ENCODE data around the gene ZFAND6.

Gene ZFAND6

GRCh38 chr15:80182611-80183261 lies 123.3 kb downstream of the ZFAND6 start:
- Histone ChIP-seq H3K36me3 (replicated peaks in 1 of 2; ENCODE audit: control insufficient read depth in 2 of 2, insufficient read depth in 2 of 2, low read length in 2 of 2) (peaks cover 5 to 25% of the 10 kb centered on the region in 2 donors), H3K79me1 (ENCODE audit: low read depth, low read length) (no peaks in the 10 kb centered on the region), H4K8ac (ENCODE audit: low read depth, low read length) (no peak overlapping the region), H2BK5ac (ENCODE audit: low read length) (no peak overlapping the region), H2AK5ac (ENCODE audit: low read depth, low read length) (no peak overlapping the region), H3K4ac (ENCODE audit: low read length) (no peak overlapping the region), H3K9me3 (replicated peaks in 1 of 2; ENCODE audit: control insufficient read depth in 2 of 2, insufficient read depth in 1 of 2, low read depth in 1 of 2, low read length in 2 of 2) (peaks cover 3 to 4% of the 10 kb centered on the region in 2 donors), H2BK15ac (ENCODE audit: low read length) (no peak overlapping the region), H2BK120ac (ENCODE audit: low read depth, low read length) (no peak overlapping the region), H3K9ac (ENCODE audit: low read depth, low read length, poor library complexity) (no peak overlapping the region), H3K18ac (ENCODE audit: low read length) (no peak overlapping the region), H2AFZ (ENCODE audit: low read length) (no peak overlapping the region), H3K27me3 (ENCODE audit: control insufficient read depth in 3 of 3, insufficient read depth in 3 of 3, low read depth in 1 of 3, low read length in 3 of 3) (no peaks in the 10 kb centered on the region), H3K4me2 (ENCODE audit: insufficient read depth, low read length, poor library complexity, severe bottlenecking) (no peak overlapping the region), H4K91ac (ENCODE audit: low read depth, low read length, poor library complexity) (no peak overlapping the region), H3K23ac (ENCODE audit: low read depth, low read length, poor library complexity) (no peak overlapping the region), H2BK12ac (ENCODE audit: low read length) (no peak overlapping the region), H3K27ac (replicated peaks; ENCODE audit: low read length) (no peak overlapping the region), H3K14ac (ENCODE audit: low read length) (no peak overlapping the region), H3K4me1 (ENCODE audit: control insufficient read depth in 2 of 2, insufficient read depth in 1 of 2, low read depth in 1 of 2, low read length in 2 of 2) (peaks cover 2 to 3% of the 10 kb centered on the region in 2 donors), H3K4me3 (ENCODE audit: low read length in 2 of 2) (no peak overlapping the region)
- WGBS, 2 donors (ENCODE audit: extremely low coverage in 2 of 2, insufficient read length in 2 of 2, insufficient replicate concordance in 1 of 2) = no CpG with 5 or more reads among the region's 5 CpGs
- DNase-seq (ENCODE audit: low spot score) = no peak

GRCh38 chr15:80183306-80183705 lies 123.8 kb downstream of the ZFAND6 start:
- Histone ChIP-seq H2AFZ (ENCODE audit: low read length) (no peak overlapping the region), H3K4ac (ENCODE audit: low read length) (no peak overlapping the region), H3K23ac (ENCODE audit: low read depth, low read length, poor library complexity) (no peak overlapping the region), H2BK15ac (ENCODE audit: low read length) (no peak overlapping the region), H3K4me1 (ENCODE audit: control insufficient read depth in 2 of 2, insufficient read depth in 1 of 2, low read depth in 1 of 2, low read length in 2 of 2) (peaks cover 3 to 5% of the 10 kb centered on the region in 2 donors), H3K9me3 (replicated peaks in 1 of 2; ENCODE audit: control insufficient read depth in 2 of 2, insufficient read depth in 1 of 2, low read depth in 1 of 2, low read length in 2 of 2) (peaks cover 3 to 4% of the 10 kb centered on the region in 2 donors), H3K4me2 (ENCODE audit: insufficient read depth, low read length, poor library complexity, severe bottlenecking) (no peak overlapping the region), H4K91ac (ENCODE audit: low read depth, low read length, poor library complexity) (no peak overlapping the region), H3K18ac (ENCODE audit: low read length) (no peak overlapping the region), H3K27me3 (ENCODE audit: control insufficient read depth in 3 of 3, insufficient read depth in 3 of 3, low read depth in 1 of 3, low read length in 3 of 3) (no peaks in the 10 kb centered on the region), H3K27ac (replicated peaks; ENCODE audit: low read length) (no peak overlapping the region), H4K8ac (ENCODE audit: low read depth, low read length) (no peak overlapping the region), H3K14ac (ENCODE audit: low read length) (no peak overlapping the region), H3K9ac (ENCODE audit: low read depth, low read length, poor library complexity) (no peak overlapping the region), H3K36me3 (replicated peaks in 1 of 2; ENCODE audit: control insufficient read depth in 2 of 2, insufficient read depth in 2 of 2, low read length in 2 of 2) (peaks cover 5 to 25% of the 10 kb centered on the region in 2 donors), H2BK120ac (ENCODE audit: low read depth, low read length) (no peak overlapping the region), H3K4me3 (ENCODE audit: low read length in 2 of 2) (no peak overlapping the region), H2AK5ac (ENCODE audit: low read depth, low read length) (no peak overlapping the region), H2BK5ac (ENCODE audit: low read length) (no peak overlapping the region), H3K79me1 (ENCODE audit: low read depth, low read length) (no peaks in the 10 kb centered on the region), H2BK12ac (ENCODE audit: low read length) (no peak overlapping the region)
- DNase-seq (ENCODE audit: low spot score) = no peak
- WGBS, 2 donors (ENCODE audit: extremely low coverage in 2 of 2, insufficient read length in 2 of 2, insufficient replicate concordance in 1 of 2) = no CpG with 5 or more reads among the region's 10 CpGs

GRCh38 chr15:80183886-80184285 lies 124.4 kb downstream of the ZFAND6 start:
- no peak overlapping the region for H2BK12ac ChIP-seq (ENCODE audit: low read length)
- H2BK5ac ChIP-seq (ENCODE audit: low read length) = no peak overlapping the region
- no peak overlapping the region for H2BK15ac ChIP-seq (ENCODE audit: low read length)
- no CpG with 5 or more reads among the region's 6 CpGs for WGBS, 2 donors (ENCODE audit: extremely low coverage in 2 of 2, insufficient read length in 2 of 2, insufficient replicate concordance in 1 of 2)
- no peak overlapping the region for H3K18ac ChIP-seq (ENCODE audit: low read length)
- no peak overlapping the region for H2AK5ac ChIP-seq (ENCODE audit: low read depth, low read length)
- no peak overlapping the region for H3K4me2 ChIP-seq (ENCODE audit: insufficient read depth, low read length, poor library complexity, severe bottlenecking)
- no peak overlapping the region for H4K91ac ChIP-seq (ENCODE audit: low read depth, low read length, poor library complexity)
- H3K23ac ChIP-seq (ENCODE audit: low read depth, low read length, poor library complexity) = no peak overlapping the region
- peaks cover 5 to 9% of the 10 kb centered on the region in 2 donors for H3K4me1 ChIP-seq (ENCODE audit: control insufficient read depth in 2 of 2, insufficient read depth in 1 of 2, low read depth in 1 of 2, low read length in 2 of 2)
- H3K4ac ChIP-seq (ENCODE audit: low read length) = no peak overlapping the region
- no peak overlapping the region for H4K8ac ChIP-seq (ENCODE audit: low read depth, low read length)
- DNase-seq (ENCODE audit: low spot score) = no peak
- no peak overlapping the region for H3K9ac ChIP-seq (ENCODE audit: low read depth, low read length, poor library complexity)
- H3K27ac ChIP-seq (replicated peaks; ENCODE audit: low read length) = no peak overlapping the region
- H3K36me3 ChIP-seq (replicated peaks in 1 of 2; ENCODE audit: control insufficient read depth in 2 of 2, insufficient read depth in 2 of 2, low read length in 2 of 2) = peaks cover 5 to 25% of the 10 kb centered on the region in 2 donors
- H3K27me3 ChIP-seq (ENCODE audit: control insufficient read depth in 3 of 3, insufficient read depth in 3 of 3, low read depth in 1 of 3, low read length in 3 of 3) = no peaks in the 10 kb centered on the region
- peaks cover 3 to 4% of the 10 kb centered on the region in 2 donors for H3K9me3 ChIP-seq (replicated peaks in 1 of 2; ENCODE audit: control insufficient read depth in 2 of 2, insufficient read depth in 1 of 2, low read depth in 1 of 2, low read length in 2 of 2)
- H2BK120ac ChIP-seq (ENCODE audit: low read depth, low read length) = no peak overlapping the region
- no peak overlapping the region for H2AFZ ChIP-seq (ENCODE audit: low read length)
- no peak overlapping the region for H3K14ac ChIP-seq (ENCODE audit: low read length)
- H3K4me3 ChIP-seq (ENCODE audit: low read length in 2 of 2) = no peak overlapping the region
- H3K79me1 ChIP-seq (ENCODE audit: low read depth, low read length) = no peaks in the 10 kb centered on the region

GRCh38 chr15:80184554-80184953 lies 125.1 kb downstream of the ZFAND6 start:
- no peak for DNase-seq (ENCODE audit: low spot score)
- Histone ChIP-seq H3K4ac (ENCODE audit: low read length) (no peak overlapping the region), H3K4me3 (ENCODE audit: low read length in 2 of 2) (no peak overlapping the region), H3K36me3 (replicated peaks in 1 of 2; ENCODE audit: control insufficient read depth in 2 of 2, insufficient read depth in 2 of 2, low read length in 2 of 2) (peaks cover 5 to 25% of the 10 kb centered on the region in 2 donors), H2BK5ac (ENCODE audit: low read length) (no peak overlapping the region), H3K9me3 (replicated peaks in 1 of 2; ENCODE audit: control insufficient read depth in 2 of 2, insufficient read depth in 1 of 2, low read depth in 1 of 2, low read length in 2 of 2) (peaks cover 3 to 4% of the 10 kb centered on the region in 2 donors), H2BK12ac (ENCODE audit: low read length) (no peak overlapping the region), H3K27me3 (ENCODE audit: control insufficient read depth in 3 of 3, insufficient read depth in 3 of 3, low read depth in 1 of 3, low read length in 3 of 3) (no peaks in the 10 kb centered on the region), H3K79me1 (ENCODE audit: low read depth, low read length) (no peaks in the 10 kb centered on the region), H3K4me1 (ENCODE audit: control insufficient read depth in 2 of 2, insufficient read depth in 1 of 2, low read depth in 1 of 2, low read length in 2 of 2) (peaks cover 5 to 9% of the 10 kb centered on the region in 2 donors), H3K14ac (ENCODE audit: low read length) (no peak overlapping the region), H4K91ac (ENCODE audit: low read depth, low read length, poor library complexity) (no peak overlapping the region), H3K4me2 (ENCODE audit: insufficient read depth, low read length, poor library complexity, severe bottlenecking) (no peak overlapping the region), H3K23ac (ENCODE audit: low read depth, low read length, poor library complexity) (no peak overlapping the region), H4K8ac (ENCODE audit: low read depth, low read length) (no peak overlapping the region), H2BK15ac (ENCODE audit: low read length) (no peak overlapping the region), H3K9ac (ENCODE audit: low read depth, low read length, poor library complexity) (no peak overlapping the region), H3K18ac (ENCODE audit: low read length) (peak overlapping the region; percentile 39), H2AFZ (ENCODE audit: low read length) (no peak overlapping the region), H2BK120ac (ENCODE audit: low read depth, low read length) (no peak overlapping the region), H2AK5ac (ENCODE audit: low read depth, low read length) (no peak overlapping the region), H3K27ac (replicated peaks; ENCODE audit: low read length) (no peak overlapping the region)
- WGBS, 2 donors (ENCODE audit: extremely low coverage in 2 of 2, insufficient read length in 2 of 2, insufficient replicate concordance in 1 of 2) = no CpG with 5 or more reads among the region's 7 CpGs

Data from neuronal stem cell (in vitro differentiated cells).